ENCODE data around the gene ARHGAP24. TPM values are rescaled to one million over a fixed set of nuclear protein-coding genes. Genes with fewer than 3 reads are reported as not detected.

The ARHGAP24 gene
- total and polyA plus RNA-seq, 2 experiments from 2014 or later: 0.21 to 0.36 TPM

- no peak overlapping the region for H3K4me3 ChIP-seq
- no peak for ATAC-seq
- Mint-ChIP-seq H3K9me3 (peaks cover 2% of the 10 kb centered on the region; the same call in 1 of the 3 replicates), H3K36me3 (ENCODE audit: low read depth) (no peaks in the 10 kb centered on the region), H3K27me3 (ENCODE audit: insufficient read depth, low read depth, poor library complexity) (peaks cover 2% of the 10 kb centered on the region), H3K4me1 (no peaks in the 10 kb centered on the region), H3K4me3 (no peak overlapping the region), H3K27ac (no peak overlapping the region)
- H3K9me2 ChIP-seq (ENCODE audit: insufficient read depth): no peaks in the 10 kb centered on the region
- H4K20me1 ChIP-seq (replicated peaks; ENCODE audit: insufficient read depth): peaks cover 3% of the 10 kb centered on the region; the same call in 1 of the 2 replicates
- TF ChIP-seq EZH2phosphoT487 (IDR thresholded peaks at IDR 0.05; ENCODE audit: unreplicated experiment): no peak
- no peak for TF ChIP-seq JUNB (IDR thresholded peaks at IDR 0.05; ENCODE audit: unreplicated experiment)
- TF ChIP-seq CREB1 (CRISPR knock-in tag; IDR thresholded peaks at IDR 0.05; ENCODE audit: low read depth): no peak
- no peak for TF ChIP-seq POLR2AphosphoS5 (IDR thresholded peaks at IDR 0.05; ENCODE audit: low read depth)
- TF ChIP-seq CTCF (conservative IDR thresholded peaks at IDR 0.05; ENCODE audit: low read depth in 2 of 2): no peak
- no peak for TF ChIP-seq ZNF462 (CRISPR knock-in tag; IDR thresholded peaks at IDR 0.05)
- no peak for TF ChIP-seq ZNF331 (CRISPR knock-in tag; IDR thresholded peaks at IDR 0.05; ENCODE audit: low read depth)
- no peaks in the 10 kb centered on the region for H3K36me3 ChIP-seq (ENCODE audit: insufficient read depth)
- H3F3A ChIP-seq (replicated peaks; ENCODE audit: low read depth): no peaks in the 10 kb centered on the region
- H3K27ac ChIP-seq (ENCODE audit: low read depth): no peak overlapping the region
- H3K4me2 ChIP-seq: no peak overlapping the region
- no peak overlapping the region for H2AFZ ChIP-seq
- no peaks in the 10 kb centered on the region for H3K4me1 ChIP-seq (ENCODE audit: insufficient read depth)
- H3K27me3 ChIP-seq (ENCODE audit: insufficient read depth): no peaks in the 10 kb centered on the region
- no peak for DNase-seq (ENCODE audit: low spot score)
- no peaks in the 10 kb centered on the region for H3K79me2 ChIP-seq (replicated peaks; ENCODE audit: insufficient read depth)
Observed at GRCh38 chr4:85499573-85499972, 24.6 kb downstream of the ARHGAP24 start.
